HL-60 (cell line): ENCODE results near the gene CASKIN2.

ENCODE experiments used
- DNase-seq, 2 experiments: peaks; one replicate each; pipeline ENCODE4 v3.0.0-alpha.2; 2010 to 2020; ENCODE audit warnings: low read depth in 1 of 2, low spot score in 1 of 2
- H3K27ac ChIP-seq: fragments of 250-450 bp; sonication (Bioruptor Pico); replicated peaks from 2 replicates; pipeline ENCODE4 v1.5.1; 2020; ENCODE audit warnings: mild to moderate bottlenecking, moderate library complexity
- H3K27me3 ChIP-seq: fragments of 250-450 bp; sonication (Bioruptor Pico); 2 replicates; pipeline ENCODE4 v1.5.1; 2021; ENCODE audit warnings: mild to moderate bottlenecking, moderate library complexity; ENCODE audit not compliant: insufficient read depth, poor library complexity, severe bottlenecking
- H3K4me3 ChIP-seq: replicated peaks from 2 replicates; pipeline ENCODE4 v1.5.1; 2011; ENCODE audit warnings: mild to moderate bottlenecking, control low read depth, low read length; ENCODE audit not compliant: insufficient read depth
- GABPA ChIP-seq: IDR thresholded peaks from 2 replicates; pipeline ENCODE4 v1.6.1; 2012; ENCODE audit warnings: low read depth
- POLR2AphosphoS5 ChIP-seq: IDR thresholded peaks from 2 replicates; pipeline ENCODE4 v1.6.1; 2012; ENCODE audit warnings: low read depth
- SPI1 ChIP-seq: IDR thresholded peaks from 2 replicates; pipeline ENCODE4 v1.6.1; 2012; ENCODE audit warnings: low read depth, mild to moderate bottlenecking, borderline replicate concordance
- TF ChIP-seq, protein P1 (sequence below): IDR thresholded peaks from 2 replicates; pipeline ENCODE4 v1.6.1; 2012; ENCODE audit warnings: low read depth; ENCODE audit not compliant: insufficient replicate concordance
- TF ChIP-seq, protein P2 (sequence below): IDR thresholded peaks from one replicate; pipeline ENCODE4 v1.5.1; 2011; ENCODE audit warnings: low read length, control low read depth, inconsistent platforms; ENCODE audit not compliant: insufficient read depth

CASKIN2 gene

DNA sequence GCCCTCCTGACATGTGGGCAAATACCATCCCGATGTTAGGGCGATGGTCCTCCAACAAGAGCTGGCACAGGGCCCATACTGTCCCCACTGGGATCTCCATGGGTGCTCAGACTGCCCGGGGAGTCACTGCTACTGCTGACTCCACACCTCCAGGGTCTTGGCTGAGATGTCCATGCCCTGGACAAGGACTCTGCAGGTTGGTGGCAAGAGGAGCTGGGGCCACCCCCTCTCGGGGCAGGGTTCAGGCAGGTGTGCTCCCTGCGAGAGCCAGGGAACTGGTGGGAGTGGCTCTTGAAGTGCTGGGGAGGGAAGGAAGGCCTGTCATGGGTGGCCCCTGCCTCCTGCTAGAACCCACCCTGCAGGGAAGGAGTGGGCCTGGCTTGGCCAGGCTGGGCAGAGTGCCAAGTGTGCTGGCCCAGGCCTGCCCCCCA lies 6.4 kb downstream of the CASKIN2 start:
- Histone ChIP-seq H3K4me3 (no peak overlapping the region), H3K27me3 (no peaks in the 10 kb centered on the region), H3K27ac (no peak overlapping the region)
- no peak for DNase-seq
- TF ChIP-seq SPI1 (no peak), POLR2AphosphoS5 (no peak)
- TF ChIP-seq, protein P1, sequence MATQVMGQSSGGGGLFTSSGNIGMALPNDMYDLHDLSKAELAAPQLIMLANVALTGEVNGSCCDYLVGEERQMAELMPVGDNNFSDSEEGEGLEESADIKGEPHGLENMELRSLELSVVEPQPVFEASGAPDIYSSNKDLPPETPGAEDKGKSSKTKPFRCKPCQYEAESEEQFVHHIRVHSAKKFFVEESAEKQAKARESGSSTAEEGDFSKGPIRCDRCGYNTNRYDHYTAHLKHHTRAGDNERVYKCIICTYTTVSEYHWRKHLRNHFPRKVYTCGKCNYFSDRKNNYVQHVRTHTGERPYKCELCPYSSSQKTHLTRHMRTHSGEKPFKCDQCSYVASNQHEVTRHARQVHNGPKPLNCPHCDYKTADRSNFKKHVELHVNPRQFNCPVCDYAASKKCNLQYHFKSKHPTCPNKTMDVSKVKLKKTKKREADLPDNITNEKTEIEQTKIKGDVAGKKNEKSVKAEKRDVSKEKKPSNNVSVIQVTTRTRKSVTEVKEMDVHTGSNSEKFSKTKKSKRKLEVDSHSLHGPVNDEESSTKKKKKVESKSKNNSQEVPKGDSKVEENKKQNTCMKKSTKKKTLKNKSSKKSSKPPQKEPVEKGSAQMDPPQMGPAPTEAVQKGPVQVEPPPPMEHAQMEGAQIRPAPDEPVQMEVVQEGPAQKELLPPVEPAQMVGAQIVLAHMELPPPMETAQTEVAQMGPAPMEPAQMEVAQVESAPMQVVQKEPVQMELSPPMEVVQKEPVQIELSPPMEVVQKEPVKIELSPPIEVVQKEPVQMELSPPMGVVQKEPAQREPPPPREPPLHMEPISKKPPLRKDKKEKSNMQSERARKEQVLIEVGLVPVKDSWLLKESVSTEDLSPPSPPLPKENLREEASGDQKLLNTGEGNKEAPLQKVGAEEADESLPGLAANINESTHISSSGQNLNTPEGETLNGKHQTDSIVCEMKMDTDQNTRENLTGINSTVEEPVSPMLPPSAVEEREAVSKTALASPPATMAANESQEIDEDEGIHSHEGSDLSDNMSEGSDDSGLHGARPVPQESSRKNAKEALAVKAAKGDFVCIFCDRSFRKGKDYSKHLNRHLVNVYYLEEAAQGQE, result no peak

DNA sequence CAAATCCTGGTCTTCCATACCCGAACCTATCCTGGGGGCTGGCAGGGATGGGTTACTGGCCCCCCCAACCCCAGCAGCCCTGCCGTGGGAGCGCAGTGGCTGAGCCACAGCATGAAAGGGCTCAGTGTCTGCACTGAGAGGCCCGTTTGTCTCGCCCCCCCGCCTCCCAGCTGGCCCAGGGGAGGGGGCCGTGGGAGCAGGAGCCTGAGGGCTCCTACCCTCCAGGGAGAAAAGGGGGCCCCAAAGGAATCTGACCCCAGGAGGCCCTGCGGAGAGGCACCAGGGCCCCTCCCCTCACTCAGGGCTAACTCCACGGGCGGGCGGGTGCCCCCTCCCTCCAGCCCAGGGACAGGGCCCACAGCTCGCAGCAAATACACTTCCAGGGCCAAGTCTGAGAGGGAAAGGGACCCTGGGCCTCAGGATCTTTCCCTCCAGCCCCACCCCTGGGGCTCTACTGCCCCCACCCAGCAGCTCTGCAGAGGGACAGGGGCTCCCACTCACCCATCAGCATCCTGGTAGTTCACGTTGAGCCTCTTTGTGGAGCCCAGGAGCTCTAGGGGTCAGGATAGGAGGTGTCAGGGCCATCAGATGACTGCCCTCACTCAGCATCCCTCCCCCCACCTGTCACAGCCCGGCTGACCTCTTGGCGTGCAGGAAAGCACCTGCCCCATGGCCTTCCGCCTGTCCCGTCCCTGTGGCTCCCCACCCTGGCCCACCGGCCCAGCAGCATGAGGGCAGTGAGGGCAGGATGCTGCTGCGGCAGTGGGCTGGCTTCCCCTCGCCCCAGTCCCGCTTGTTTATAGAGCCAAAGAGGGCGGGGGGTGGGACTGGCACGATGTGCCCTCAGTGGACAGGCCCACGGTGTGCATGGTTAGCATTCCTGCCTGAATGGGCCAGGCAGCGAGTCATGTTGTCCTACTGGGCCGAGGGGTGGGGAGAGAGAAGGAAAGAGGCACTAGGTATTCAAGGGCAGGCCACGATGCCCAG lies 7.3 kb downstream of the CASKIN2 start:
- DNase-seq, result no peak
- TF ChIP-seq SPI1, result no peak
- TF ChIP-seq, protein P1, result no peak
- TF ChIP-seq, protein P2, sequence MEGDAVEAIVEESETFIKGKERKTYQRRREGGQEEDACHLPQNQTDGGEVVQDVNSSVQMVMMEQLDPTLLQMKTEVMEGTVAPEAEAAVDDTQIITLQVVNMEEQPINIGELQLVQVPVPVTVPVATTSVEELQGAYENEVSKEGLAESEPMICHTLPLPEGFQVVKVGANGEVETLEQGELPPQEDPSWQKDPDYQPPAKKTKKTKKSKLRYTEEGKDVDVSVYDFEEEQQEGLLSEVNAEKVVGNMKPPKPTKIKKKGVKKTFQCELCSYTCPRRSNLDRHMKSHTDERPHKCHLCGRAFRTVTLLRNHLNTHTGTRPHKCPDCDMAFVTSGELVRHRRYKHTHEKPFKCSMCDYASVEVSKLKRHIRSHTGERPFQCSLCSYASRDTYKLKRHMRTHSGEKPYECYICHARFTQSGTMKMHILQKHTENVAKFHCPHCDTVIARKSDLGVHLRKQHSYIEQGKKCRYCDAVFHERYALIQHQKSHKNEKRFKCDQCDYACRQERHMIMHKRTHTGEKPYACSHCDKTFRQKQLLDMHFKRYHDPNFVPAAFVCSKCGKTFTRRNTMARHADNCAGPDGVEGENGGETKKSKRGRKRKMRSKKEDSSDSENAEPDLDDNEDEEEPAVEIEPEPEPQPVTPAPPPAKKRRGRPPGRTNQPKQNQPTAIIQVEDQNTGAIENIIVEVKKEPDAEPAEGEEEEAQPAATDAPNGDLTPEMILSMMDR, result no peak
- no peak for TF ChIP-seq POLR2AphosphoS5
- no peak for TF ChIP-seq GABPA
- H3K27ac ChIP-seq, result no peak overlapping the region
- H3K27me3 ChIP-seq, result no peaks in the 10 kb centered on the region
- no peak overlapping the region for H3K4me3 ChIP-seq

DNA sequence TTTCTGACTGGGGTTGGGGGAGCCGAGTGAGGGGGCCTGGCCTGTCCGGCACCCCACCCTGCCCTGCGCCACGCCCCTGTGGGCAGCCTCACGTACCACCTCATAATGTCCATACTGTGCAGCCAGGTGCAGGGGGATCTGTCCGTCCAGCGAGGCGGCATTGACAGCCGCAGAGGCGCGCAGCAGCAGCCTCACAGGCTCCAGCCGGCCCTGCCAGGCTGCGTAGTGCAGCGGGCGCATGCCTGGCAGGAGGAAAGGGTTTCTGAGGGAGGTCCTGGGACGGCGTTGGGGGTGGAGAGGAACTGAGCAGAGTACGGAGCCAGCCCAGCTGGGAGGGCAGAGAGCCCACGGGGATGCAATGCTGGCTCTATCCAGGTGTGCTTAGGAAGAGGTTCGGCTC lies 8.4 kb downstream of the CASKIN2 start:
- Histone ChIP-seq H3K27ac (no peak overlapping the region), H3K4me3 (no peak overlapping the region), H3K27me3 (no peaks in the 10 kb centered on the region)
- DNase-seq, result no peak
- TF ChIP-seq GABPA, result no peak
- no peak for TF ChIP-seq POLR2AphosphoS5
- TF ChIP-seq SPI1, result no peak

DNA sequence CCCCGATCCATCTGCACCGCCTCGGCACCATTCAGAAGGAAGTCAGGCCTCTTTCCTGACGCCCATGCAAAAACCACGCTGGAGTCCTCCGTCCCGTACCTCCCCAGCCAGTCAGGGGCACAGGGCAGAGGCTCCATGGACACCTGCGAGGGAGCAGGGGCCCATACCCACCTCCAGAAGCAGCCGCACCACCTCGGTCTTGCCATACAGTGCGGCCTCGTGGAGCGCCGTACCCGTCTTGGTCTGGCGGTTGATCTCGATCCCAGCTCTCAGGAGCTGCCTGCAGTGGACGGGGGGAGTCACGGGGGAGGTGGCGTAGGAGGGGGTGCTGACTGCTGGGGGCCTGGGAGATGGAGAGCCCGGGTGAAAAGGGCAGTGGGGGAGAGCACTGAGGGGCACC lies 9.2 kb downstream of the CASKIN2 start:
- DNase-seq, result no peak
- H3K27me3 ChIP-seq, result no peaks in the 10 kb centered on the region

More for the DNA sequence above, 9.2 kb downstream of the CASKIN2 start:
- H3K4me3 ChIP-seq, result no peak overlapping the region
- H3K27ac ChIP-seq, result no peak overlapping the region
- TF ChIP-seq GABPA, result no peak
- TF ChIP-seq SPI1, result no peak
- TF ChIP-seq, protein P2, result no peak
- no peak for TF ChIP-seq POLR2AphosphoS5
- TF ChIP-seq, protein P1, result no peak
